Measurements from ENCODE around the gene KLHL41. TPM values are rescaled to one million over a fixed set of nuclear protein-coding genes. Genes with fewer than 3 reads are reported as not detected.

KLHL41 gene
- total RNA-seq, 2 donors from 2014 or later, result 0.37 to 0.61 TPM

- no peak for DNase-seq
- intact Hi-C loops (cut with DNase I), result no loop called here
- H3K27ac ChIP-seq, result no peak overlapping the region
- no peaks in the 10 kb centered on the region for H3K27me3 ChIP-seq
- TF ChIP-seq CTCF (IDR thresholded peaks at IDR 0.05), result no peak
- no peaks in the 10 kb centered on the region for H3K9me3 ChIP-seq
- no peaks in the 10 kb centered on the region for H3K4me1 ChIP-seq
- H3K9ac ChIP-seq (ENCODE audit: low read depth in 2 of 2, low read length in 2 of 2), result no peak overlapping the region
- H3K4me3 ChIP-seq, result no peak overlapping the region
- no peaks in the 10 kb centered on the region for H3K36me3 ChIP-seq
Measured at GRCh38 chr2:169490834-169491233, 18.7 kb upstream of the KLHL41 start.

GRCh38 chr2:169491378-169491777 is 18.1 kb upstream of the KLHL41 start:
- H3K9me3 ChIP-seq, result no peaks in the 10 kb centered on the region
- H3K27ac ChIP-seq, result no peak overlapping the region
- DNase-seq, result no peak
- no peak for TF ChIP-seq CTCF (IDR thresholded peaks at IDR 0.05)
- H3K4me1 ChIP-seq, result no peaks in the 10 kb centered on the region
- H3K36me3 ChIP-seq, result no peaks in the 10 kb centered on the region
- H3K27me3 ChIP-seq, result no peaks in the 10 kb centered on the region
- no peak overlapping the region for H3K9ac ChIP-seq (ENCODE audit: low read depth in 2 of 2, low read length in 2 of 2)
- H3K4me3 ChIP-seq, result no peak overlapping the region
- intact Hi-C loops (cut with DNase I), result no loop called here

GRCh38 chr2:169493360-169493759 is 16.1 kb upstream of the KLHL41 start:
- no peak for TF ChIP-seq CTCF (IDR thresholded peaks at IDR 0.05)
- no peak overlapping the region for H3K27ac ChIP-seq
- intact Hi-C loops (cut with DNase I), result no loop called here
- no peak overlapping the region for H3K9ac ChIP-seq (ENCODE audit: low read depth in 2 of 2, low read length in 2 of 2)
- H3K9me3 ChIP-seq, result no peaks in the 10 kb centered on the region
- no peaks in the 10 kb centered on the region for H3K27me3 ChIP-seq
- H3K4me3 ChIP-seq, result no peak overlapping the region
- DNase-seq, result no peak
- no peaks in the 10 kb centered on the region for H3K36me3 ChIP-seq
- H3K4me1 ChIP-seq, result no peaks in the 10 kb centered on the region

GRCh38 chr2:169495310-169495928 is 14.1 kb upstream of the KLHL41 start:
- Histone ChIP-seq H3K4me3 (no peak overlapping the region), H3K36me3 (no peaks in the 10 kb centered on the region), H3K27ac (no peak overlapping the region), H3K9ac (ENCODE audit: low read depth in 2 of 2, low read length in 2 of 2) (no peak overlapping the region), H3K9me3 (no peaks in the 10 kb centered on the region), H3K27me3 (no peaks in the 10 kb centered on the region), H3K4me1 (no peaks in the 10 kb centered on the region)
- DNase-seq, result no peak
- intact Hi-C loops (cut with DNase I), result no loop called here
- TF ChIP-seq CTCF (IDR thresholded peaks at IDR 0.05), result no peak

GRCh38 chr2:169504651-169505050 is 4.9 kb upstream of the KLHL41 start:
- Histone ChIP-seq H3K9ac (ENCODE audit: low read depth in 2 of 2, low read length in 2 of 2) (no peak overlapping the region), H3K36me3 (no peaks in the 10 kb centered on the region), H3K27ac (no peak overlapping the region), H3K27me3 (no peaks in the 10 kb centered on the region), H3K4me1 (no peaks in the 10 kb centered on the region), H3K9me3 (no peaks in the 10 kb centered on the region), H3K4me3 (no peak overlapping the region)
- intact Hi-C loops (cut with DNase I), result no loop called here
- no peak for TF ChIP-seq CTCF (IDR thresholded peaks at IDR 0.05)
- DNase-seq, result no peak

Data from colonic mucosa (tissue), 4 donors.